K562 (cell line): ENCODE data around the gene PRTN3. TPM values are rescaled to one million over a fixed set of nuclear protein-coding genes. Genes with fewer than 3 reads are reported as not detected.

ENCODE experiments used
- ATAC-seq: fragments of 200-7000 bp; cut with Tn5 transposase; 3 replicates; pipeline ENCODE4 v1.9.1; 2020; ENCODE audit warnings: moderate library complexity
- BruUV-seq: library from RNA; stranded (reverse); fragments of 400-500 nt; replicated peaks from 2 replicates; lab custom pipeline; 2021; lab: Mats Ljungman, UMichigan
- CTCF ChIA-PET: fragments of 300-600 bp; formaldehyde crosslinking; extraction: SDS; loops from one replicate; lab custom pipeline; 2021; ENCODE audit warnings: low intra/inter-chr PET ratio; lab: Yijun Ruan, JAX
- POLR2A ChIA-PET: fragments of 300-600, 350-650 bp; sonication (Branson Sonifier 250); formaldehyde crosslinking; extraction: SDS; loops from one replicate; lab custom pipeline; 2021; ENCODE audit warnings: antibody characterized with exemption, inconsistent platforms; lab: Yijun Ruan, JAX
- DNase-seq, 4 experiments: peaks; one replicate each; pipeline versions ENCODE4 v3.0.0 to v3.0.0-alpha.2; 2011 to 2018; ENCODE audit warnings: low spot score in 3 of 4, mixed read lengths in 3 of 4; ENCODE audit errors: extremely low read depth in 1 of 4
- FAIRE-seq: peaks from 2 replicates; lab custom pipeline; 2011; peaks lifted over from hg19 to GRCh38; lab: Jason Lieb, UNC
- H2AFZ ChIP-seq: 2 replicates; pipeline ENCODE4 v1.6.0; 2011; ENCODE audit warnings: low read depth, low read length, control low read depth, inconsistent platforms
- H3K27ac ChIP-seq: fragments of 200-600 bp; 3 replicates; pipeline ENCODE4 v1.8.0; 2011; ENCODE audit warnings: low read depth, mild to moderate bottlenecking, control low read depth, inconsistent platforms, low read length, moderate library complexity, mixed read lengths; ENCODE audit errors: extremely low read depth
- H3K27me3 ChIP-seq, 2 experiments: fragments of 300-600 bp in 1 of 2; 2 replicates in 1 of 2; 3 replicates in 1 of 2; pipeline versions ENCODE4 v1.6.0 to v1.8.0; 2011; ENCODE audit warnings: inconsistent platforms in 2 of 2, low read length in 2 of 2, mild to moderate bottlenecking in 1 of 2, mixed read lengths in 1 of 2, moderate library complexity in 1 of 2; ENCODE audit not compliant: control insufficient read depth in 2 of 2, insufficient read depth in 2 of 2
- H3K36me3 ChIP-seq: fragments of 300-600 bp; 3 replicates; pipeline ENCODE4 v1.8.0; 2011; ENCODE audit warnings: mild to moderate bottlenecking, low read length, inconsistent platforms; ENCODE audit not compliant: control insufficient read depth, insufficient read depth
- H3K4me1 ChIP-seq, 2 experiments: fragments of 200-600 bp in 1 of 2; replicated peaks in 1 of 2; 2 replicates in 1 of 2; 3 replicates in 1 of 2; pipeline versions ENCODE4 v1.5.1 to v1.8.0; 2011; ENCODE audit warnings: inconsistent platforms in 2 of 2, low read length in 2 of 2, mild to moderate bottlenecking in 1 of 2, mixed read lengths in 1 of 2, moderate library complexity in 1 of 2; ENCODE audit not compliant: control insufficient read depth in 2 of 2, insufficient read depth in 2 of 2
- H3K4me2 ChIP-seq: 2 replicates; pipeline ENCODE4 v1.6.1; 2011; ENCODE audit warnings: low read length, control low read depth, inconsistent platforms, mixed read lengths; ENCODE audit not compliant: insufficient read depth
- H3K4me3 ChIP-seq: fragments of 200-600 bp; sonication (generic), shearing (Covaris generic); 2 replicates; pipeline ENCODE4 v1.5.1; 2016; ENCODE audit warnings: control low read depth, inconsistent platforms
- H3K79me2 ChIP-seq: fragments of 200-600 bp; 3 replicates; pipeline ENCODE4 v1.8.0; 2011; ENCODE audit warnings: low read length, inconsistent platforms; ENCODE audit not compliant: control insufficient read depth, insufficient read depth
- H3K9ac ChIP-seq, 2 experiments: 2 replicates each; pipeline versions ENCODE4 v1.6.0 to v1.6.1; 2011; ENCODE audit warnings: low read depth in 2 of 2, low read length in 2 of 2, control low read depth in 1 of 2, inconsistent platforms in 1 of 2, mild to moderate bottlenecking in 1 of 2, mixed read lengths in 1 of 2; ENCODE audit not compliant: insufficient read depth in 1 of 2
- H3K9me1 ChIP-seq: one replicate; pipeline ENCODE4 v1.6.0; 2011; ENCODE audit warnings: inconsistent platforms, mild to moderate bottlenecking, low read length, moderate library complexity; ENCODE audit not compliant: control insufficient read depth, insufficient read depth
- H3K9me3 ChIP-seq: replicated peaks from 2 replicates; pipeline ENCODE4 v1.5.1; 2011; ENCODE audit warnings: low read depth, low read length, inconsistent platforms; ENCODE audit not compliant: control insufficient read depth, insufficient read depth
- H4K20me1 ChIP-seq: replicated peaks from 2 replicates; pipeline ENCODE4 v1.6.1; 2011; ENCODE audit warnings: low read length, inconsistent platforms, mixed read lengths; ENCODE audit not compliant: control insufficient read depth, insufficient read depth
- DNMT1 ChIP-seq: fragments of 450-650 bp; IDR thresholded peaks from 2 replicates; pipeline ENCODE4 v1.6.1; 2016; ENCODE audit warnings: antibody characterized with exemption, mild to moderate bottlenecking
- HMBOX1 ChIP-seq: sonication (generic); IDR thresholded peaks from 2 replicates; pipeline ENCODE4 v1.6.1; 2016
- PRPF4 ChIP-seq: fragments of 200-400 bp; formaldehyde crosslinking; IDR thresholded peaks from one replicate; pipeline ENCODE4 v1.6.1; 2017; ENCODE audit warnings: low read length, low read depth, mild to moderate bottlenecking; ENCODE audit not compliant: insufficient read depth, poor library complexity, severe bottlenecking
- RBFOX2 ChIP-seq: fragments of 200-400 bp; formaldehyde crosslinking; IDR thresholded peaks from 2 replicates; pipeline ENCODE4 v1.6.1; 2017; ENCODE audit warnings: low read depth, mild to moderate bottlenecking, low read length, moderate library complexity
- RCOR1 ChIP-seq, 2 experiments: IDR thresholded peaks; 2 replicates each; pipeline ENCODE4 v1.6.1; 2012; ENCODE audit warnings: low read depth in 2 of 2, low read length in 2 of 2, borderline replicate concordance in 1 of 2, improper control_type of control experiment in 1 of 2
- TBP ChIP-seq: optimal IDR thresholded peaks from 2 replicates; pipeline ENCODE3; 2011; ENCODE audit warnings: low read depth, low read length, improper control_type of control experiment
- TEAD1 ChIP-seq, 2 experiments: fragments of 450-650 bp in 1 of 2; sonication (generic) in 1 of 2; formaldehyde crosslinking; IDR thresholded peaks; 2 replicates each; pipeline versions ENCODE4 v1.4.0 to v1.8.0; 2020 to 2022; ENCODE audit warnings: mild to moderate bottlenecking in 2 of 2, missing genetic modification reagents in 1 of 2
- WHSC1 ChIP-seq: IDR thresholded peaks from one replicate; pipeline ENCODE4 v1.6.1; 2012; ENCODE audit warnings: low read length, control low read depth, inconsistent platforms
- ZNF174 ChIP-seq: fragments of 250-450 bp; sonication (Bioruptor Pico); IDR thresholded peaks from 2 replicates; pipeline ENCODE4 v1.4.0; 2020; ENCODE audit warnings: mild to moderate bottlenecking
- ZNF740 ChIP-seq, 3 experiments: fragments of 200-800 bp in 1 of 3; sonication (Bioruptor generic) in 1 of 3; sonication (generic) in 1 of 3; formaldehyde crosslinking in 1 of 3; IDR thresholded peaks; 2 replicates each; pipeline versions ENCODE4 v1.6.1 to v1.8.0; 2016 to 2022; ENCODE audit warnings: mild to moderate bottlenecking in 2 of 3, missing compliant biosample characterization in 2 of 3, missing genetic modification characterization in 2 of 3, missing genetic modification reagents in 1 of 3
- WGBS: fragments of 100-300 bp; shearing (Covaris generic); methylation state at CpG from one replicate; pipeline ENCODE4 v1.1.6; 2016; ENCODE audit warnings: low coverage, mixed read lengths; ENCODE audit not compliant: insufficient coverage; ENCODE audit errors: missing lambda C conversion rate; 5-methylcytosine and 5-hydroxymethylcytosine counted together
- in situ Hi-C: fragments of 300-500 bp; cut with MboI; formaldehyde crosslinking; loops from 4 replicates; pipeline ENCODE4 v1.15.0; 2018; ENCODE audit warnings: inconsistent platforms, mixed read lengths
- intact Hi-C: fragments of 100-400 bp; cut with micrococcal nuclease; formaldehyde crosslinking; loops from 2 replicates; pipeline ENCODE4 v1.14.2; 2022
- polyA plus RNA-seq, 8 experiments: library from polyadenylated mRNA; depleted of rRNA in 4 of 8; stranded (reverse) in 5 of 8; unstranded in 3 of 8; fragments of >200 nt; fragmentation: Nextera tagmentation in 2 of 8; fragmentation: Illumina TruSeq in 1 of 8; extraction: Ambion mirVana in 2 of 8; extraction: Trizol in 1 of 8; gene quantifications; 2 replicates each; pipeline versions ENCODE4 v1.2.1 to v1.2.3, GENCODE V29; 2011 to 2014; ENCODE audit warnings: inconsistent platforms in 1 of 8, missing spikeins in 1 of 8
- total RNA-seq, 7 experiments: library from RNA; depleted of rRNA in 6 of 7; stranded (reverse); fragments of >200 nt in 6 of 7; fragmentation: Illumina TruSeq in 2 of 7; extraction: Trizol in 2 of 7; gene quantifications; 2 replicates each; pipeline versions ENCODE4 v1.2.1 to v1.2.3, GENCODE V29; 2011 to 2021; ENCODE audit warnings: low replicate concordance in 1 of 7

PRTN3 gene
- total and polyA plus RNA-seq, 9 of the 15 experiments (the other 6 are each of a cell fraction or from before 2014, with no cell fraction given): 0.14 to 0.86 (median 0.43) TPM; not detected in 3

DNA sequence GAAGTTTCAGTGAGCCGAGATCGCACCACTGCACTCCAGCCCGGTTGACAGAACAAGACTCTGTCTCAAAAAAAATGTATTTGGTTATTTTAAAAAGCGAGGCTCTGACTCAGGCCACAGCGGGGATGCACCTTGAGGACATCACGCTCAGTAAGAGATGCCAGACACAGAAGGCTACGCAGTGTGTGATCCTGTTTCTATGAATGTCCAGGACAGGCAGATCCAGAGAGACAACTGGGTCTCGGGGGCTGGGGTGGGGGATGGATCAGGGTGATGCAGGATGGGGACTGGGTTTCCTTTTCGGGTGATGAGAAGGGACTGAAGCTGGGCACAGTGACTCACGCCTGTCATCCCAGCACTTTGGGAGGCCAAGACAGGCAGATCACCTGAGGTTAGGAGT, 46.8 kb downstream of the PRTN3 start:
- no peaks in the 10 kb centered on the region for H3K9me3 ChIP-seq
- H3K27ac ChIP-seq: no peak overlapping the region
- peak overlapping the region in 1 of 2 experiments; percentile 68; a peak in 1 of 4 replicates for H3K9ac ChIP-seq
- H3K4me3 ChIP-seq: no peak overlapping the region
- H3K4me1 ChIP-seq: peaks cover 5 to 85% of the 10 kb centered on the region in 2 experiments; a peak in 4 of 5 replicates
- POLR2A ChIA-PET: no interaction called here
- peaks cover 37% of the 10 kb centered on the region for H3K79me2 ChIP-seq
- CTCF ChIA-PET: no interaction called here
- no peaks in the 10 kb centered on the region for H3K9me1 ChIP-seq
- ATAC-seq (no peak), DNase-seq (no peak), FAIRE-seq (no peak)
- H2AFZ ChIP-seq: no peak overlapping the region
- intact Hi-C loops (no loop called here), in situ Hi-C loops (no loop called here)
- H3K36me3 ChIP-seq: peaks cover 77% of the 10 kb centered on the region
- no peak for TF ChIP-seq DNMT1
- TF ChIP-seq PRPF4: no peak
- no peak for TF ChIP-seq RCOR1 (IDR thresholded peaks at IDR 0.05; ENCODE audit: borderline replicate concordance in 1 of 2, low read depth in 2 of 2, low read length in 2 of 2)
- 93% methylated on average over 8 of the region's 10 CpGs for WGBS
- H3K4me2 ChIP-seq: no peak overlapping the region
- BruUV-seq: no TSS peak
- H3K27me3 ChIP-seq: no peaks in the 10 kb centered on the region
- H4K20me1 ChIP-seq: peaks cover 4% of the 10 kb centered on the region; the same call in 1 of the 2 replicates

GRCh38 chr19:888581-889385, 48.0 kb downstream of the PRTN3 start:
- no peaks in the 10 kb centered on the region for H3K9me3 ChIP-seq
- DNase-seq: peak; percentile 65 to 87 (median 70)
- H4K20me1 ChIP-seq: peaks cover 6% of the 10 kb centered on the region
- CTCF ChIA-PET: no interaction called here
- POLR2A ChIA-PET: interaction anchor here (0.6 kb wide), 1 partner anchor 179 kb away, joined by 4 read pairs; no protein-coding TSS in a partner anchor
- no peaks in the 10 kb centered on the region for H3K27me3 ChIP-seq
- H3K36me3 ChIP-seq: peaks cover 66% of the 10 kb centered on the region; the same call in 2 of the 3 replicates
- no peak overlapping the region for H3K4me2 ChIP-seq
- H3K9me1 ChIP-seq: no peaks in the 10 kb centered on the region
- H3K4me3 ChIP-seq: no peak overlapping the region
- in situ Hi-C loops: no loop called here
- H3K27ac ChIP-seq: peak overlapping the region; percentile 58
- FAIRE-seq: peak; percentile 99
- H3K79me2 ChIP-seq: peaks cover 40% of the 10 kb centered on the region
- peak overlapping the region in 1 of 2 experiments; percentile 82; a peak in 2 of 4 replicates for H3K9ac ChIP-seq
- no TSS peak for BruUV-seq
- peaks cover 5 to 78% of the 10 kb centered on the region in 2 experiments; a peak in 4 of 5 replicates for H3K4me1 ChIP-seq
- H2AFZ ChIP-seq: no peak overlapping the region
- intact Hi-C loops: no loop called here
- 54% methylated on average over 30 of the region's 30 CpGs for WGBS
- peak; percentile 75 for ATAC-seq
- TF ChIP-seq ZNF740 (CRISPR knock-in tag; IDR thresholded peaks at IDR 0.05): peak; percentile 100
- TF ChIP-seq ZNF740 (tag; IDR thresholded peaks at IDR 0.05): peak in 1 of 2 experiments; percentile 96; a peak in 2 of 4 replicates
- no peak for TF ChIP-seq ZNF174 (CRISPR knock-in tag)
- peak; percentile 41; the same call in 1 of the 2 replicates for TF ChIP-seq HMBOX1
- TF ChIP-seq WHSC1: no peak
- peak; percentile 30 for TF ChIP-seq TBP
- TF ChIP-seq TEAD1 (CRISPR knock-in tag; IDR thresholded peaks at IDR 0.05): 0 out of 4 replicates have a peak, but pooled peaks of 1 of the 2 experiments have one; percentile 54
- TF ChIP-seq RBFOX2: 0 out of 2 replicates have a peak, but pooled peaks have one; percentile 11
